OCI-LY1 (cell line): ENCODE results near the gene RND3.

Experiments used
- H2AFZ ChIP-seq: fragments of 200-600 bp; sonication (generic), shearing (Covaris generic); 2 replicates; pipeline ENCODE4 v1.6.0; 2014; ENCODE audit warnings: antibody characterized with exemption, mild to moderate bottlenecking, low read length
- H3F3A ChIP-seq: fragments of 200-600 bp; sonication (generic), shearing (Covaris generic); 2 replicates; pipeline ENCODE4 v1.6.0; 2014; ENCODE audit warnings: mild to moderate bottlenecking, antibody characterized with exemption, low read length, moderate library complexity; ENCODE audit not compliant: insufficient read depth
- H3K27ac ChIP-seq: fragments of 200-600 bp; sonication (generic); 2 replicates; pipeline ENCODE4 v1.5.1; 2014; ENCODE audit warnings: low read length, mixed run types, mild to moderate bottlenecking, low read depth; ENCODE audit not compliant: poor library complexity, severe bottlenecking
- H3K27me3 ChIP-seq: fragments of 200-600 bp; sonication (generic); 2 replicates; pipeline ENCODE4 v1.6.0; 2014; ENCODE audit warnings: antibody characterized with exemption, mild to moderate bottlenecking, low read length, moderate library complexity; ENCODE audit not compliant: insufficient read depth
- H3K36me3 ChIP-seq: fragments of 200-600 bp; sonication (generic); 2 replicates; pipeline ENCODE4 v1.6.1; 2014; ENCODE audit warnings: mild to moderate bottlenecking, antibody characterized with exemption, low read length, moderate library complexity, mixed read lengths; ENCODE audit not compliant: insufficient read depth
- H3K4me1 ChIP-seq: fragments of 200-600 bp; sonication (generic); 2 replicates; pipeline ENCODE4 v1.5.1; 2014; ENCODE audit warnings: mild to moderate bottlenecking, low read length, moderate library complexity; ENCODE audit not compliant: insufficient read depth, severe bottlenecking
- H3K4me2 ChIP-seq: fragments of 200-600 bp; sonication (generic), shearing (Covaris generic); 2 replicates; pipeline ENCODE4 v1.6.1; 2014; ENCODE audit warnings: low read length
- H3K4me3 ChIP-seq: fragments of 200-600 bp; sonication (generic); 2 replicates; pipeline ENCODE4 v1.5.1; 2014; ENCODE audit warnings: low read length, low read depth, mild to moderate bottlenecking, mixed read lengths; ENCODE audit not compliant: poor library complexity, severe bottlenecking
- H3K79me2 ChIP-seq: fragments of 200-600 bp; shearing (Covaris generic); 2 replicates; pipeline ENCODE4 v1.6.1; 2016; ENCODE audit warnings: mixed run types, low read length, mixed read lengths; ENCODE audit not compliant: insufficient read depth
- H3K9ac ChIP-seq: fragments of 200-600 bp; sonication (generic), shearing (Covaris generic); 2 replicates; pipeline ENCODE4 v1.6.1; 2014; ENCODE audit warnings: mild to moderate bottlenecking, low read length, mixed read lengths
- H3K9me2 ChIP-seq: fragments of 200-600 bp; sonication (generic), shearing (Covaris generic); 2 replicates; pipeline ENCODE4 v1.6.1; 2014; ENCODE audit warnings: low read depth, mild to moderate bottlenecking, low read length, mixed read lengths
- H3K9me3 ChIP-seq: fragments of 200-600 bp; shearing (Covaris generic); 2 replicates; pipeline ENCODE4 v1.6.1; 2014; ENCODE audit warnings: low read length, mixed read lengths
- H4K20me1 ChIP-seq: fragments of 200-600 bp; sonication (generic), shearing (Covaris generic); 2 replicates; pipeline ENCODE4 v1.6.0; 2016; ENCODE audit warnings: mild to moderate bottlenecking, low read length; ENCODE audit not compliant: insufficient read depth
- CTCF ChIP-seq: fragments of 200-600 bp; sonication (generic), shearing (Covaris generic); IDR thresholded peaks from 2 replicates; pipeline ENCODE4 v1.5.1; 2017; ENCODE audit warnings: mild to moderate bottlenecking, antibody characterized with exemption, low read length, moderate library complexity, mixed read lengths
- EZH2 ChIP-seq: fragments of 200-600 bp; sonication (generic), shearing (Covaris generic); IDR thresholded peaks from 2 replicates; pipeline ENCODE4 v1.8.0; 2017; ENCODE audit warnings: borderline replicate concordance, mixed run types, mild to moderate bottlenecking, antibody characterized with exemption, low read length, moderate library complexity, mixed read lengths

The RND3 gene

GRCh38 chr2:150495001-150495400, 7.5 kb upstream of the RND3 start:
- no peaks in the 10 kb centered on the region for H3K4me1 ChIP-seq
- no peak overlapping the region for H2AFZ ChIP-seq
- no peak overlapping the region for H3K4me2 ChIP-seq
- no peaks in the 10 kb centered on the region for H3K9me3 ChIP-seq
- no peak overlapping the region for H3K27ac ChIP-seq
- no peaks in the 10 kb centered on the region for H3K79me2 ChIP-seq
- no peaks in the 10 kb centered on the region for H3F3A ChIP-seq
- no peaks in the 10 kb centered on the region for H4K20me1 ChIP-seq
- no peaks in the 10 kb centered on the region for H3K27me3 ChIP-seq
- H3K4me3 ChIP-seq = no peak overlapping the region
- no peaks in the 10 kb centered on the region for H3K36me3 ChIP-seq
- no peak overlapping the region for H3K9ac ChIP-seq
- H3K9me2 ChIP-seq = no peaks in the 10 kb centered on the region
- no peak for TF ChIP-seq CTCF
- TF ChIP-seq EZH2 = no peak

- H3K27ac ChIP-seq = no peak overlapping the region
- H3K9me3 ChIP-seq = no peaks in the 10 kb centered on the region
- H3K4me3 ChIP-seq = no peak overlapping the region
- no peak overlapping the region for H3K9ac ChIP-seq
- no peaks in the 10 kb centered on the region for H3K9me2 ChIP-seq
- TF ChIP-seq CTCF (no peak), EZH2 (no peak)
- no peaks in the 10 kb centered on the region for H3K79me2 ChIP-seq
- no peaks in the 10 kb centered on the region for H3K27me3 ChIP-seq
- H3K36me3 ChIP-seq = no peaks in the 10 kb centered on the region
- no peaks in the 10 kb centered on the region for H4K20me1 ChIP-seq
- no peaks in the 10 kb centered on the region for H3F3A ChIP-seq
- no peaks in the 10 kb centered on the region for H3K4me1 ChIP-seq
- H2AFZ ChIP-seq = no peak overlapping the region
- no peak overlapping the region for H3K4me2 ChIP-seq
Measured at GRCh38 chr2:150494234-150494945, 6.9 kb upstream of the RND3 start.

- H3K27me3 ChIP-seq = no peaks in the 10 kb centered on the region
- H3K9me2 ChIP-seq = no peaks in the 10 kb centered on the region
- no peaks in the 10 kb centered on the region for H3K9me3 ChIP-seq
- TF ChIP-seq CTCF = no peak
- no peak for TF ChIP-seq EZH2
- H2AFZ ChIP-seq = no peak overlapping the region
- no peak overlapping the region for H3K27ac ChIP-seq
- no peaks in the 10 kb centered on the region for H3F3A ChIP-seq
- H3K4me2 ChIP-seq = no peak overlapping the region
- H4K20me1 ChIP-seq = no peaks in the 10 kb centered on the region
- H3K36me3 ChIP-seq = no peaks in the 10 kb centered on the region
- no peak overlapping the region for H3K9ac ChIP-seq
- H3K4me1 ChIP-seq = no peaks in the 10 kb centered on the region
- H3K79me2 ChIP-seq = no peaks in the 10 kb centered on the region
- no peak overlapping the region for H3K4me3 ChIP-seq
Measured at GRCh38 chr2:150491943-150492342, 4.5 kb upstream of the RND3 start.
